ENCODE data around the gene MXD3.
"Not testable (repeated sequence)": the region's sequence is repeated elsewhere in the genome, so short reads cannot be mapped to it uniquely, and the experiment has no call there.

MXD3 gene, protein sequence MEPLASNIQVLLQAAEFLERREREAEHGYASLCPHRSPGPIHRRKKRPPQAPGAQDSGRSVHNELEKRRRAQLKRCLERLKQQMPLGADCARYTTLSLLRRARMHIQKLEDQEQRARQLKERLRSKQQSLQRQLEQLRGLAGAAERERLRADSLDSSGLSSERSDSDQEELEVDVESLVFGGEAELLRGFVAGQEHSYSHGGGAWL

DNA sequence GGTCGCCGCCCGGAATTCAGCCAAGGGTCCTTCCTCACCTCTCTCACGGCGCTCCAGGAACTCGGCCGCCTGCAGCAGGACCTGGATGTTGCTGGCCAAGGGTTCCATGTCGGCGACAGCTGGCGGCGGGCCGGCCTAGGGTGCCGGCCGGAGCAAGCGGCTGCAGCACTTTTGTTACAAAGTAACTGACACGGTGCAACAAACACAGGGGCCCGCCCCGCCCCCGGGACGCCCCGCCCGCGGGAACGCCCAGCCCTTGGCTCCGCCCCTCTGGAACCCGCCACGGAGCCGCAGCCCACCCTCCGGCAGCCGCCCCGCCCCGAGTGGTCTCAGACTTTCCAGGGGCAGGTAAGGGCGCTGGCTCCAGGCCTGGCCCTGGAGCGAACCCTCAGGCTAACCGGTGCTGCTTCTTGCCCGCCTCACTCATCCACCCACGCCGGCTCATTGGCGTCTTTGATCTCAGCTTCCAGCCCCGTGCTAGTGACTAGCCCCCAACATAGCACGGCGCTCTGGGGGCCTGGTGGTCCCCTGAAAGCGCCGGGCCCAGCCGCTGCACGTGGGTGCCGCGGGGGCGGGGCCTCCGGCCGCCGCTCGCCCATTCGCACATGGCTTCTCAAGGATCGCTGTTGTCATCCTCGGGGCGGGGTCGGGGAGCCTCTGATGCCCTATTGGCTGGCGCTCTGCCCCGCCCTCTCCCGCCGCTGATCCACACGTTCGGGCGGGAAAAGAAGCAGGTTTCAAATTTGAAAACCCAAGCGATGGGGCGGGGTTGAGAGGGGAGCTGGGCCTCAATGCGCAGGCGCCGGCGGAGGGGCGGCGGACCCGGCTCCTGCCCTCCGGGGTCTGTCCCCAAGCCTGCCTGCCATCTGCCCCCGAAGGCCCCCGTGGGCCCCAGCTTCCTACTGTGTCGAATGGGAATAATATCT is at the start of gene MXD3:
TSS of gene MXD3 (minus strand) at position 176 of the 926 bp plus-strand sequence. CDS start at position 108, 68 bp downstream.
- peak; percentile 97 to 98 (median 98) for DNase-seq (ENCODE audit: low read depth in 3 of 3)

DNA sequence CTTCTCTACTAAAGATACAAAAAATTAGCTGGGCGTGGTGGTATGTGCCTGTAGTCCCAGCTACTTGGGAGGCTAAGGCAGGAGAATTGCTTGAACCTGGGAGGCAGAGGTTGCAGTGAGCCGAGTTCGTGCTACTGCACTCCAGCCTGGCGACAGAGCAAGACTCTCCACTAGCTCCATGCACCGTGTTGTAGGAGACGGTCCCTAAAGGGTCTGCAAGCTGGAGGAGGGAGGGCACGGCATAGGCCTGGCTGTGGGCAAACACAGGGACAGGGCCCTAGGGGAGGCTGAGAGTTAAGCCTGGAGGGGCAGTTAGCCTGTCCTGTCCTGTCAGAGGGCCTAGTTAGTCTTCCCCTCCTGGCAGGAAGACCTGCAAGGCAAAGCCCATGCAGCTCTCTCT is 49.0 kb upstream of the MXD3 start:
- not testable (repeated sequence) for DNase-seq (ENCODE audit: low read depth in 3 of 3)

DNA sequence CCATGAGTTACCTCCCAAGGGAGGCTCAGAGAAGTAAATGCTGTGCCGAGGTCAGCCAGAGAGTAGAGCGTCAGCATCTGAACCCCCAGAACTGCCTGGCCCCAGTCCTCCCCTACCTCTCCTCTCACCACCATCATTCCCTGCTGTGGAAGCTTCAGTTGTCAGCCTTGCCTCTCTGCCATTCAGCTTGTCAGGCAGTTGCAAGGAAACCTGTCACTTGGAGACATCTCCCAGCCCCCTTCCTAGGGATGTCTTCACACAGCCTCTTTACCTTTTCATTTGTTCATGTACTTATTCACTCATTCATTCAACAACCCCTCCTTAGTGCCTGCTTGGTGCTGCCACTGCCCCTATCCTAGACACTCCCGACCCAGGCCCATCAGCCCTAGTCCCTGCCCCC is 48.2 kb upstream of the MXD3 start:
- DNase-seq (ENCODE audit: low read depth in 3 of 3), result no peak

DNA sequence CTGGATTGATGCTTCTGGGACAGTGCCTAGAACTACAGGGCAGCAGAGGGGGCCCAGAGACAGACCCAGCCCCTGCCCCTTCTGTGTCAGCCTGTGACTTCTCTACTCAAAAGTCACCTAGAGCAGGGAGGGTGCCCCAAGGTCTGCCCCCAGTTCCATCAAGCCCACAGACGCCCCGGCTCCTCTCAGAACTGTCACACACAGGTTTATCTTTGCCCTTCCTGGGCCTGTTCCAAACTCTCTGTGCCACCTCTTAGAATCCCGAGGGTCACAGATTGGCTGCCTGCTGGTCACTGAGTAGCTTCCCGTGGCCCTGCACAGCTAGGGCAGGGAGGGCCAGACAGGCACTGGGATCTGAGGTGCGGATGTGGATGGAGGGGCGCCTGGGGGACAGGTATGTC is 47.8 kb upstream of the MXD3 start:
- no peak for DNase-seq (ENCODE audit: low read depth in 3 of 3)

DNA sequence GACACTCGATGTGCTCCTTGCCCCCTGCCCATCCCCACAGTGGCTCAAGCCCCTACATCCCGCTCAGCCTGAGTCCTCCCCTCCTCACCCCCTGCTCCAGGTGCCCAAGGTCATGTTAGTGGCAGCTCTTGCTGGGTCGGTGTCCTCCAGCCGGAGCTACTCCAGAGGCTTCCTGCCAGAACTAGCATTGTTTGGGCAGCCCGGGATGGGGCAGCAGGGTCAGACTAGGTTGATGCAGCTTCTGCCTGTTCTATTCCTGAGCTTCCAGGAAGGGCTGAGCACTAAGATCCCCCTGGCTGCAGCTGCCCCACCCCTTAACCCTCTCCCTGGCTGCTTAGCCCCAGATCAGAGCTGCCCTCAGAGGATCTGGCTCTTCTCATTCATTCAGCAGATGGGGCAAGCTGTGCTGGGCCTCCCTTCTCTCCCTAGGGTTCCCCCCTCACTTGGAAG is 46.7 kb upstream of the MXD3 start:
- no peak for DNase-seq (ENCODE audit: low read depth in 3 of 3)

DNA sequence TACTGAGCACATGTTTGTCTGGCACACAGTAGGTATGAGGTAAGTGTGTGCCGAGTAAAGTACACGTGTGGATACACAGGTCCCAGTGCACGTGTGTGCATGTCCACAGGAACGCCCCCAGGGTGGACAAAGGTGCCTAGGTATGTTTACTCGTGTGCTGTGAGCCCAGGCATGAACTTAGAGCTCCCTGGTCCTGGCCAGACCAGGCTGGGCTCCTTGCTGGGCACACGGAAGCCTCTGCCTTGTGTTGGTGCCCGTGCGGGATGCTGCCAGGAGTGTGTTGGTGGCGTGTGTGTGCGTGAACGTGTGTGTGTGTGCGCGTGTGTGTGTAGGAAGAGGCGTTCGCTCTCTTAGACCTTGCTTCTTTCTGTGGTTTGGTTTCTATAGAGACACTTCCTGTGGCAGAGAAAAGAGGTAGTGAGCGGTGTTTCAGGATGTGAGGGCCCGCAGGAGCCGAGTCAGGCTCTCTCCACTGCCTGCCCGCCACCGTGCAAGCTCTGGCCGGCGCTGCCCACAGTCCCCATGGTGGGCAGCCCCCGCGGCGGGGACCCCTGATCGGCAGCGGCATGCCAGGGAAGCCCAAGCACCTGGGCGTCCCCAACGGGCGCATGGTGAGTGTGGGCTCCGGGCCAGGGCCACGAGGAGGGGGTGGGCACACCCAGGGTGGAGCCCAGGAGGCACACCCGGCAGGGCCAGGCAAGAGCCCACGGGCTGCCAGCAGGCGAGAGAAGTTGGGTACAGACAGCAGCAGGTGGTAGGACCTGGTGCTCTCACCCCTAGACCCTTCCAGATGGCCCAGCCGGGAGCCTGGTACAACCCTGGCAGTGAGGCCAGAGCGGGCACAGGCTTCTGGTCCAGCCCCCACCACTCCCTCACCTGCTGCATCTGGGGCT is 46.0 kb upstream of the MXD3 start, which contains the start of gene RGS14:
TSS of gene RGS14 (plus strand) at position 466 of the 893 bp plus-strand sequence. CDS start at position 567, 101 bp downstream.
- peak in 1 of 3 donors; percentile 56 for DNase-seq (ENCODE audit: low read depth in 3 of 3)

DNA sequence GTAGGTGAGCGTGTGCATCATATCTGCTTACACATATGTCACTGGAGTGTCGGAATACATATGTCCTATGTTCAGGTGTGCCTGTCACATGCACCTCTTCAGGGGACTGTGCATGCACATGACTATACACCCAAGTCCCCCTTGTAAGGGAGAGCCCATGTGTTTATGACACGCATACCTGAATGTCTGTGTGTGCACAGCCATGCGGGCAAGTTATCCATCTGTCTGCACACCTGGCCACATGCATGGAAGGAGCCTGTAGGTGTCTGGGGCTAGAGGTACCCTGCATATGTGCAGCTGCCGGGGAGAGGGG is 45.4 kb upstream of the MXD3 start:
- DNase-seq (ENCODE audit: low read depth in 3 of 3), result no peak

DNA sequence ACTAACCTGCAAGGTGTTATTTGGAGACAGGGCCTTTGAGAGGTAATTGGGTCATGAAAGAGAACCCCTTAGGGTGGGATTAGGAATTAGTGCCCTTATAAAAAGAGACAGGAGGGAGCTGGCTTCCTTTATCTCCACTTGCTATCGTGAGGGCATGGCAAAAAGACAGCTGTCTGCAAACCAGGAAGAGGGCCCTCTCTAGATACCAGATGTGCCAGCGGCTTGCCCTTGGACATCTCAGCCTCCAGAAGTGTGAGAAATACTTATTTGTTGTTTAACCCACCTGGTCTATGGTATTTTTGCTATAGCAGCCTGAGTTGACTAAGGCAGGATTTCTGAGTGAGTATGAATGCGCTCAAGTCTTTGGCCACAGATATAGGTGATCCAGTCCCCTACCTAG is 45.0 kb upstream of the MXD3 start:
- DNase-seq (ENCODE audit: low read depth in 3 of 3), result no peak

DNA sequence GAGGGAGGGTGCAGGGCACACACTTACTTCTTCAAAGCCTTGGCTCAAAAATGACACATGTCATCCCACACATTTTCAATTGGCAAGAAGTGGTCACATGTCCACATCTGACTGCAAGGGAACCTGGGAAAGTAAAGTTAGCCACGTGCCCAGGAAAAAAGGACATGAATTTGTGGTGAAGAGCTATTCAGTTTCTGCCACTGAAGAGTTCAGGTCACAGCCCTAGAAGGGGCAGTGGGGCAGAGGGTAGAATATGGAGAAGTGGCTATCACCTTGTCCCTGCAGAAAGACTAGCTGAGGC is 44.1 kb upstream of the MXD3 start:
- no peak for DNase-seq (ENCODE audit: low read depth in 3 of 3)

DNA sequence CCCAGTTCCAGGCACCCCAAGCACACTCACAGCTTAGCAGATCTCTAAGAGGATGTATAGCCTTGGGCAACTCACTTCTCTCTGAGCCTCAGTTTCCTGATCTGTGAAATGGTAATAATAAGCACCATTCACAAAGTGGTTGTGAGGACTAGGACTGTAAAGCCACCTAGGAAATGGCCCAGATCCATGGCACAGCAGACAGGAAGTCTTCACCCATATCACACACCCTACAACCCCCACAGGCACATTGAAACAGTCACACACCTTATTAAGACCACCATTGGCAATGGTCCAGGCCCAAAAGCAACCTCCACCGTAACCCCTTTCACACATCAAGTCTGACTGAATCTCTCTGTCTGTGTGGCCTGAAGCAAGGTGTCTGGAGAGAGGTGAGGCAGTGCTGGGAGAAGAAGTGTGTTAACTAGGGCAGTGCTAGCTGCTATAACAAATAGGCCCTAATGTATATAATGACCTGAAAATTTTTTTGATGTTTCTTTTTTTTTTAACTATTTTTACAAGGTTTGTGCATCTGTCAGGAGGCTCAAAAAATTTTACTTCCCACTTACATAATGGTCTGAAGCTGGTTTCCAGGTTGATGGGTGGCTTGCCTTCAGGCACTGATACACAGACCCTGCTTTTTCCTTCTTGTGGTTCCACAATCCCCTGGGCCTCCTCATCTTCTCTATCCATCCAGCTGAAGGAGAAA is 43.6 kb upstream of the MXD3 start:
- no peak for DNase-seq (ENCODE audit: low read depth in 3 of 3)

DNA sequence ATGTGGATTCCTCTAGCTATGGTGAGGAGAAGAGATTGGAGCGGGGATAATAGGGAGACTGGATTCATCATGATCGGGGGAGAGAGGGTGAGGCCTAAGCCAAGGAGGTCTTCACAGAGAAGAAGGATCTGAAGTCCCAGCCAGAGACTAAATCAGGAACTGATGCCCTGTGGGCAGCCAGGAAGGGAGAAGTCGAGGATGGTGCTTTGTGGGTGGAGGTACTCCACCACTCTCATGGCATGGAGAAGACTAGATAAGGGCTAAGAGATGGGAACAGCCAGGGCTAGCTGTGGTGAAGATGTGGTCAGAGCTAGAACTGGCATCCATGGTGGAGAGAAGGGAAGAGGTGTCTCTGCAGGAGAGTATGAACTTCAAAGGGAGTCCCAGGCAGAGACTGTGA is 43.0 kb upstream of the MXD3 start:
- no peak for DNase-seq (ENCODE audit: low read depth in 3 of 3)

DNA sequence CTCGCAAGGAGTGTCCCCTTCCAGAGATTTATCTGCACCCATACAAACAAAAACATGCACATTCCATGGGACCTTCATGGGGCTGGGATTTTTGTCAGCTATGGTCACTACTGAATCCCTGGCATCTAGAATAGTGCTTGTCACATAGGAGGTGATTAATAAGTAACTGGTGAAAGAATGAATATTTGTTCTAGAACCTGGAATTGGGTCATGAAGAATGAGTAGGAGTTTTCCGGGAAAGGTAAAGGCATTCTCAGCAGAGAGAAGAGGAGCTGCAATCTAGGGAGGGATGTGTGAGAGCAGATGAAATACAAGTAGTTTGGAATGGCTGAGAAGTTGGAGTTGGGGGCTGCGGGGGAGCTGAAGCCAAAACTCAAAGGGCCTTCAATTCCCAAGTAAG is 42.6 kb upstream of the MXD3 start:
- no peak for DNase-seq (ENCODE audit: low read depth in 3 of 3)

DNA sequence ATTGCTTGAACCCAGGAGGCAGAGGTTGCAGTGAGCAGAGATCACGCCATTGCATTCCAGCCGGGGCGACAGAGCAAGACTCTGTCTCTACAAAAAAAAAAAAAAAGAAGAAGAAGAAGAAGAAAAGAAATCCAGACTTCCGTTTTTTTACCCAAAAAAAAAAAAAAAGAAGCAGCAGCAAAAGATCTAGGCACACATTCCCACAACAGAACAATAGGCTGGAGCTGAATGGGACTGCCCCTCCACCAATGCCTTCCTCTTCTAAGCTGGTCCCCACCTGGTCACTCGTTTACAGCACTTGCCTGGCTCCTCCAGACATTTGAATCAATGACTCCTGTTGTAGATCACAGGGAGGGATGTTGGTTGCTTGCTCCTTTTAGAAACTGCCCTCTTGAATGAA is 41.4 kb upstream of the MXD3 start:
- DNase-seq (ENCODE audit: low read depth in 3 of 3), result no peak

DNA sequence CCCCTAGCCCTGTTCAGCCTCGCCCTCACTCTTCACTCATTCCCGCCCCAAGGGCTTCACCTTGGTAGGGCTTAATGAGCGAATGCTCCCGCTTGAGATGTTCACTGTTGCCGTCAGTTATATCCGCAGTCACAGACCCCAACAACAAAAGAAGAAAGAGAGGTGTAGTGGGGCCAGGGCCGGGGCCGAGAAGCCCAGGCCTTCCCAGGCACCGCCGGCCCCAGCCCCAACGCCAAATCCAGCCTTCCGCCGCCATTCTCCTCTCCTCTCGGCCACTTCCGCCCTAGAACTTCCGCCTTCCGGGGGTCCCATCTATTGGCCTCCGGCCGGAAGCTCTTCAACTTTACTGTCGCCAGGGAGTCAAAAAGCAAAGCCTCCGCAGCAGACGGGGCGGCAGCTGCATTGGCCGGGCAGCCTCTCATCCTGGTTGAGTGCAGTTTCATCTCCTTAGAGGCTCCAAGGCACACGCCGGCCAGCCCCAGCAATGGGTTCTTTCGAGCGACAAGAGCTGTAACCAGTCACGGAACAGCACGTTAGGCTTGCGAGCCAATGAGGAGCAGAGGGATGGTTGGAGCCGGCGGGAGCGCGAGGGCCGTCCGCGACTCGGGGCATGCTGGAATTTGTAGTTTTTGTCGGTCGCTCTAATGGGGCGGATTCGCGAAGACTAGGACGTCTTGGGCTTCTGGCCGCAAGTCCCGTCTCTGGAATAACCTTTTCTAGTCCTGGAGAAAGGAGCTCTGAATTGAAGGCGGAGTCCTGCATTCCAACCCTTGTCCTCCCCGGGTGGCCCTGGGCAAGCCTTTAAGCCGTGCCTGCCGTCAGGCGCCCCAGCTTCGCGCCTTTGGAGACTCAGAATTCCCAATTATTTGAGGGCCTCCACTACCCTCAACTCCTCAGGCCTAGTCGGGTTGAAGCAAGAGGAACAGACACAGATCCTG is 40.0 kb upstream of the MXD3 start, which contains the start of gene LMAN2:
TSS of gene LMAN2 (minus strand) at position 277 of the 938 bp plus-strand sequence. CDS start at position 256, 21 bp downstream.
- peak; percentile 77 to 86 (median 86) for DNase-seq (ENCODE audit: low read depth in 3 of 3)

DNA sequence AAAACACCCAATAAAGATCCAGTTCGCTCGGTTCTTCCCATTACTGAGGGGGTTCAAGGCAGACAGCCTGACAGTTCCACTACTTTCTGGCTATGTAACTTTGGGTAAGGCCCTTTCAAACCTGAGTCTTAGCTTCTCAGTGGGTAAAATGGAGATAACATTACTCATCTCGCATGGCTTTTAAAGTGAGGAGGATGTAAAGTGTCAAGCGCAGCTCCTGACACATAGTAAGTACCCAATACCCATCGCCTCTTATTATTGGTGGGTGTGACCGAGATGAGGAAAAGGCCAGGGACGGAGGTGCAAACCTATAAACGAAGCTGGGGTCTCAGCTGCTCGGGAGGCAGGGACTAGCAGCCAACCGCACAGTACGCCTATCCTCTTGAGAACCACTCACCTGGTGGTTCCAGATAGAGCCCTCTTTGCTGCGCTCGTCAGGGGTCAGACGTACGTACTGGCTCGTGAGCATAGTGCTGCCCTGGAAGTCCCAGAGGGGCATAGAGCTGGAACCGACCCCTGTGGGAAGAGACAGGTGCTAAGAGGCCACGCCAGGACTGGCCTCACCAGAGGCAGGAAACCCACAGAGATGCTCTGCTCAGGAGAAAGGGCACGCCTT is 39.2 kb upstream of the MXD3 start:
- no peak for DNase-seq (ENCODE audit: low read depth in 3 of 3)

DNA sequence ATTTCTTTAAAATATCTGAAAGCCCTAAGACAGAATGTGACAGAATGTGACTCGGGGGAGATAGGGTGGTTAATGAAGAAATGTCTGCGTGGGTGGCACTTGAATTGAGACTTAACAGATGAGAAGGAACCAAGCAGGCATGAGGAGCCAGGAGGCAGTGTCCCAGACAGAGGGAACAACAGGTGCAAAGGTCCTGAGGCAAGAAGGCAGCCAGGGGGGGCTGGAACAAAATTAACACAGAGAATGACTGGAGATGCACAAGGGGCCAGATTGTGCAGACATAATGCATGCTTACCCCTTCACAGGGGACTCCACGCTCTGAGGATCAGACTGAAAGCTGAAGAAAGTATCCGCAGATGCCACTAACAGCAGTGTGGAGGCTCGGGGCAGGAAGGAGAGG is 38.1 kb upstream of the MXD3 start:
- no peak for DNase-seq (ENCODE audit: low read depth in 3 of 3)

DNA sequence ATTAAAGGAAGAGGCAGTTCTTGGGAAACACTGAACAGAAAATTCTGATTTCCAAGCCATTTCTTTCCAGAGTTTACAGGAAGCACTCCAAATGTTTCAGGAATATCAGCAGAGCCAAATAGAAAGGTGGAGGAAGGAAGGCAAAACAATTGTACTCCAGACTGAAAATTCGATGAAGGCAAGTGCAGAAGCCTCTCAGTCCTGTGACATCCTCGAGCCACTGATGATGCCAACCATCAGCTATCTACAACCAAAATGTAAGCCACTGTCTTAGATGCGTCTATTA is 37.6 kb upstream of the MXD3 start:
- no peak for DNase-seq (ENCODE audit: low read depth in 3 of 3)

DNA sequence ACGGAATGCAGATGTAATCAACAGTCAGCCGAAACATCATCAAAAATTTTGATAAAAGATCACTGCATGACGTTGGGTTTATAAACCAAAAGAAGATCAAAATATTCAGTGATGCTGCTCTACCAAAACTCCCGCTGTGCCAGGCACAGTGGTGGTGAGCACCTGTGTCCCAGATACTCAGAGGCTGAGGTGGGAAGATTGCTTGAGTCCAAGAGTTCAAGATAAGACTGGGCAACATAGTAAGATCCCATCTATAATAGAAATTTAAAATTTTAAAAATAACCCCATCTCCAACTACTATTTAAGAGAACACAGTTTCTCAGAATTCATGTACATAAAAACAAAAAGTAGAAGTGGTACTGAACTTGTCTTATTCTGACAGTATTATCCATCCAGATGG is 36.0 kb upstream of the MXD3 start:
- no peak for DNase-seq (ENCODE audit: low read depth in 3 of 3)

DNA sequence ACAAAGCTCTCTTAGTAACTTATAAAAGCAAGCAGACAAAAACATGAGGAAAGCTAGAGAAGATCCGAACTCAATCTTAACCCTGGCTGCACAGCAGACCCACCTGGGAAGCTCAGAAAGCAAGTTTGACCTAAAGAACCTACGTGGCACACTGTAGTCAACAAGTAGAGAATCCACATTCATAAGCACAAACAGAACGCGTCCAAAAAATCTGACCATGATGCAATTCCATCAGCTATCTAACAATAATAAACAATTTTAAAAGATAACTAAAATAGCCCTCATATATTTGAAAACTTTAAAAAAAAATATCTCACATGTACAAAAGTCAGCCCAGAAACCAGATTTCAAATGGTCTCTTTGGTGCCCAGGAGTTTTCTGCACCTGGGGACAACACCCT is 35.1 kb upstream of the MXD3 start:
- DNase-seq (ENCODE audit: low read depth in 3 of 3), result no peak

DNA sequence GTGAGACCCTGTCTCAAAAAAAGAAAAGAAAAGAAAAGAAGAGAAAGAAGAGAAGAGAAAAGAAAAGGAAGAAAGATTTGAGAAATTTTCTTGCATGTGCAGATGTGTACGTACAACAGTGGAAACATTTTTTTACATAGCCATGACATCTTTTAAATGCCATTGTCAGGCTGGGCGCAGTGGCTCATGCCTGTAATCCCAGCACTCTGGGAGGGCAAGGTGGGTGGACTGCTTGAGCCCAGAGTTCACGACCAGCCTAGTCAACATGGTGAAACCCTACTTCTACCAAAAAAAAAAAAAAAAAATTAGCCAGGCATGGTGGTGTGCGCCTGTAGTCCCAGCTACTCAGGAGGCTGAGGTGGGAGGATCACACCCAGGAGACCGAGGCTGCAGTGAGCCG is 33.2 kb upstream of the MXD3 start:
- no peak for DNase-seq (ENCODE audit: low read depth in 3 of 3)

Measured in stimulated activated CD4-positive, alpha-beta T cell treated with anti-CD3 and anti-CD28 coated beads, TNF-alpha, amount 100 ng/mL, for 48 hours (primary cell).